Gastrocnemius medialis (tissue), 4 donors: ENCODE data around the gene RMDN3.

Source experiments
- CTCF ChIP-seq, 5 experiments: fragments of 450-650 bp in 3 of 5; fragments of 200-600 bp in 2 of 5; sonication (generic) in 2 of 5; IDR thresholded peaks in 4 of 5; conservative IDR thresholded peaks in 1 of 5; 1 replicate in 4 of 5; 2 replicates in 1 of 5; pipeline ENCODE4 v1.5.1; 2016 to 2019; ENCODE audit warnings: antibody characterized with exemption in 5 of 5, mild to moderate bottlenecking in 3 of 5, moderate library complexity in 3 of 5
- POLR2A ChIP-seq, 2 donors: fragments of 450-650 bp; IDR thresholded peaks; one replicate each; pipeline ENCODE4 v1.6.1; 2017; ENCODE audit warnings: antibody characterized with exemption in 2 of 2, mild to moderate bottlenecking in 2 of 2, moderate library complexity in 2 of 2

- TF ChIP-seq CTCF (IDR thresholded peaks at IDR 0.05 in 4 of 5, conservative IDR thresholded peaks at IDR 0.05 in 1 of 5) (no peak), POLR2A (IDR thresholded peaks at IDR 0.05) (no peak)
Measured at GRCh38 chr15:40731034-40731433, 24.0 kb downstream of the RMDN3 start.
